HuH-7 (cell line): ENCODE measurements around the gene CGRRF1.

Experiments used
- DNase-seq: peaks from one replicate; pipeline ENCODE4 v3.0.0; 2011; ENCODE audit warnings: low spot score

The CGRRF1 gene

GRCh38 chr14:54577977-54578376 lies 68.3 kb downstream of the CGRRF1 start:
- no peak for DNase-seq

DNA sequence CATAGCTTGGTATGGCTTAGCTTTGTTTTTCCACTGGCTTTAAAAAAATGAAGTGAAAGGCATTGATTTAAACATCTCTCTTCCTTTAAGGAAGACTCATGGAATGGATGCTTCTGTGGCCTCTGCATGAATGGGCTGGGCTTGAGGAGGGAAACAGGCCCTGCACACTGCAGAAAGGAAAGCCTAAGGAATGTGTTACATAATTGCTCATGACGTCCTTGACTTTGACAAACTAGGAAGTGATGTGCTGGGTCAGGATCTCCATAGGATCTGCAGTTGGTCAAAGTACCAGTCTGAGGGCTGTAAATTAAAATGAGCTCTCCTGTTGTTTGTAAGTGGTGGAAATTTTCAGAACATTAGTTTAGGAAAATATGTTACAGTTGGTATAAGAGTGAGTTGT lies 69.9 kb downstream of the CGRRF1 start:
- no peak for DNase-seq

DNA sequence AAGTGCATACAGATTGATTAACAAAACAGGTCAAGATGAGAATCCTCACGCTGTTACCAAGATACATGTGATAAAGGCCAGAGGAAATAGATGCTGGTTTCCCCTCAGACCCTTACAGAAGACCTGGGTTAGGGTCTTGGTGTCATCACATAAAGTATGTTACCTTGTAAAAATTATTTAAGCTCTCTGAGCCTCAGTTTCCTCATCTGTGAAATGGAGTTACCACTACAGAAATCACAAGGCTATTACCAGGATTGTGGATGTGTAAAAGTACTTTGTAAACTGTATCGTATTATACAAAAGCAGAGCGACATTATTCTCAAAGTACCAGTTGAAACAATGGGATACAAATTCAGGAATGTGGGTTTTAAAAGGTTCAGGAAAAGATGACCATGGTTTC lies 71.2 kb downstream of the CGRRF1 start:
- no peak for DNase-seq

DNA sequence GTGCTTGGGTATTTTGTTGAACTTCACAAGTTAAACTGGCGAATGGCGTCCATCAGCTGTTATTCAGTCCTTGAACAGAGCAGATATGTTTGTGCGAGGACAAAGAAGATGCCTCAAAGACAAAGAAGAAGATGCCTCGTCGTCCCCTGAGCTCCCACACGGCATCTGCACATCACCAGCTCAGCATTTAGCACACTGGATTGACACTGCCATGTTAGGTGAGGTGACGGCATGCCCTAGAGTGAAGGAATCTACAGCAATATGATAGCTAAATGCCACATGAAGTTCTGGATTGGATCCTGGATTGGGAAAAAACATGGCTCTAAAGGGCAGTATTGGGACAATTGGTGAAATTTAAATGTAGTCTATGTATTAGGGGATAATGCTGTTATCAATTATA lies 72.6 kb downstream of the CGRRF1 start:
- no peak for DNase-seq

DNA sequence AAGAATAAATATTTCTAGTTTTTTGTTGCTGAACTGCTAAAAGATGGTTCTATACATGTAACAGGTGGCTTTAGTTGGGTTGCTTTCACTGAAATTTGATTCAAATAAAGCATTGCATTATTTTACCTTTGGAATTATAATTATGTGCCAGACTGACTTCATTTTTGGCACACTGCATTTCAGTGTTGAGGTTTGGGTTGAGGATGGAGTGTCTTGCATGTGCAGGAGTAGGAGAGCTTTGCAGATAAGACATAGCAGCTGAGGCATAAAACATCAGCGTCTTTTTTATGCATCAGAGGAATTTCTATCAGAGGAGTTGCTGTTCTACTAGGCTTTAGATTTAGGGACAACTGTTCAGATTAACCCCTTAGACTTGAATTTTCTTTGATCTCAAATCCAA lies 74.4 kb downstream of the CGRRF1 start:
- no peak for DNase-seq

DNA sequence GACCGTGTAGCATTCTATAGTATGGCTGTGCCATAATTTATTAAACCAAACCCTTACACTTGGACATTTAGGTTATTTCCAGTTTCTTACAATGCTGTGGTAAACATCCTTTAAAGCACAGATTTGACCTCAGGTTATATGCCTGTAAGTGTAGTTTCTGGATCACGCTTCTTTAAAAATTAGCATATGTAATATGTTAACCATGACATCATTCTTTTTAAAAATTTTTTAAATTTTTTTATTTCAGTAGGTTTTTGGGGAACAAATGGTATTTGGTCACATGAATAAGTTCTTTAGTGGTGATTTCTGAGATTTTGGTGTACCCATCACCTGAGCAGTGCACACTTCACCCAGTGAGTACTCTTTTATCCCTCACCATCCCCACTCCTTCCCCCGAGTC lies 75.5 kb downstream of the CGRRF1 start:
- no peak for DNase-seq
